Colonic mucosa (tissue), 4 donors: ENCODE measurements around the gene PRICKLE2. TPM values are rescaled to one million over a fixed set of nuclear protein-coding genes. Genes with fewer than 3 reads are reported as not detected.

ENCODE experiments used
- DNase-seq: peaks from one replicate; pipeline ENCODE4 v3.0.0-alpha.2; 2020
- H3K27ac ChIP-seq: fragments of 200-600 bp; one replicate; pipeline ENCODE4 v1.8.0; 2021
- H3K27me3 ChIP-seq: fragments of 200-600 bp; one replicate; pipeline ENCODE4 v1.8.0; 2021
- H3K36me3 ChIP-seq: fragments of 200-600 bp; one replicate; pipeline ENCODE4 v1.8.0; 2021
- H3K4me1 ChIP-seq: fragments of 200-600 bp; one replicate; pipeline ENCODE4 v1.8.0; 2021; ENCODE audit warnings: mild to moderate bottlenecking
- H3K4me3 ChIP-seq: fragments of 200-600 bp; one replicate; pipeline ENCODE4 v1.8.0; 2021
- H3K9ac ChIP-seq, 2 donors: one replicate each; pipeline ENCODE4 v1.7.0; 2013; ENCODE audit warnings: control low read depth in 2 of 2, low read depth in 2 of 2, low read length in 2 of 2
- H3K9me3 ChIP-seq: fragments of 200-600 bp; one replicate; pipeline ENCODE4 v1.8.0; 2021
- intact Hi-C: fragments of 100-400 bp; cut with DNase I; formaldehyde crosslinking; loops from one replicate; pipeline ENCODE4 v1.14.1; 2022
- total RNA-seq, 2 donors: library from RNA; stranded (reverse); fragmentation: NEBNext Ultra II Directional in 1 of 2; extraction: Animal tissue kit (Norgen Biotek cat#: 25700) in 1 of 2; gene quantifications; one replicate each; pipeline ENCODE4 v1.2.1, GENCODE V29; 2021
- TF ChIP-seq, protein P1 (sequence below): fragments of 200-600 bp; IDR thresholded peaks from one replicate; pipeline ENCODE4 v1.8.0; 2022; ENCODE audit warnings: antibody characterized with exemption, mild to moderate bottlenecking
- donor health status: healthy.
- donor health status: DM: no; HTN: no; CAD: no.
- donor health status: DM: no; HTN: no; CAD: no.

Gene PRICKLE2
- total RNA-seq, 2 donors from 2014 or later: 4.4 to 7.6 TPM

DNA sequence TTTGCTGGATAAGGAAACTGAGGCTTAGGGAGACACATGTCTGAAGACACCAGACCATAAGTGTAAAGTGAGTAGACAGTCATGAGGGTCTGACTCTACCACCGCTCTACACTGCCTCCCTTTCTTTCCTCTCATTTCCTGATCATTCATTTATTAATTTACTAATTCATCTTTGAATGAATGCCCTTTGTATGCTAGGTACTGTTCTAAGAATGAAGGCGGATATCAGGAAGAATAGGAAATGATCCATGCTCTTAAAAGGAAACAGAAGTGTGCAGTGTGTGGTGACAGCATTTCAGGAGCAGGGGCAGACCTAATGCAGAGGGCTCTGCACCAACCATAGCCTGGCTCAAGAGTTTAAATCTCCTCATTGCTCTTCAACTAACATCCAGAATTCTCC lies 170.2 kb downstream of the PRICKLE2 start:
- TF ChIP-seq, protein P1, sequence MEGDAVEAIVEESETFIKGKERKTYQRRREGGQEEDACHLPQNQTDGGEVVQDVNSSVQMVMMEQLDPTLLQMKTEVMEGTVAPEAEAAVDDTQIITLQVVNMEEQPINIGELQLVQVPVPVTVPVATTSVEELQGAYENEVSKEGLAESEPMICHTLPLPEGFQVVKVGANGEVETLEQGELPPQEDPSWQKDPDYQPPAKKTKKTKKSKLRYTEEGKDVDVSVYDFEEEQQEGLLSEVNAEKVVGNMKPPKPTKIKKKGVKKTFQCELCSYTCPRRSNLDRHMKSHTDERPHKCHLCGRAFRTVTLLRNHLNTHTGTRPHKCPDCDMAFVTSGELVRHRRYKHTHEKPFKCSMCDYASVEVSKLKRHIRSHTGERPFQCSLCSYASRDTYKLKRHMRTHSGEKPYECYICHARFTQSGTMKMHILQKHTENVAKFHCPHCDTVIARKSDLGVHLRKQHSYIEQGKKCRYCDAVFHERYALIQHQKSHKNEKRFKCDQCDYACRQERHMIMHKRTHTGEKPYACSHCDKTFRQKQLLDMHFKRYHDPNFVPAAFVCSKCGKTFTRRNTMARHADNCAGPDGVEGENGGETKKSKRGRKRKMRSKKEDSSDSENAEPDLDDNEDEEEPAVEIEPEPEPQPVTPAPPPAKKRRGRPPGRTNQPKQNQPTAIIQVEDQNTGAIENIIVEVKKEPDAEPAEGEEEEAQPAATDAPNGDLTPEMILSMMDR: no peak
- Histone ChIP-seq H3K27ac (no peak overlapping the region), H3K9ac (no peak overlapping the region), H3K27me3 (no peaks in the 10 kb centered on the region), H3K4me1 (no peaks in the 10 kb centered on the region), H3K4me3 (no peak overlapping the region), H3K36me3 (no peaks in the 10 kb centered on the region), H3K9me3 (no peaks in the 10 kb centered on the region)
- intact Hi-C loops: no loop called here
- no peak for DNase-seq

DNA sequence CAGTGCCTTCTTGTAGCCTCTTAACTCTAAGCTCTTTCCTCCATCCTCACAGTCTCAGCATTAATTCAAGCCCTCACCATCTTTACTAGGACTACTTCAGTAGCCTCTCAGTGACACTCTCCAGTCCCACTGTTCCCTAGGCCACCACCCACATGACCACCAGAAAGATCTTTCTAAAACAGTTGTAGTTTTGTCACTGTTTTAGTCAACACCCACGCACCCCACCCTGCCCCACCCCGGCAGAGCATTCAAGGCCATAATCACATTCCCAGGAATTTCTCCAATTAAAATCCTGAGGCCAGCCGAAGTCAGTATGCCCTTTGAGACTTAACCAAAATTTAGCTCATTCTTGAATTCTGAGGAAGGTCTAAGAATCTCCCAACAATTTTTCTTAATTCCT lies 170.8 kb downstream of the PRICKLE2 start:
- no peaks in the 10 kb centered on the region for H3K4me1 ChIP-seq
- TF ChIP-seq, protein P1: no peak
- intact Hi-C loops: no loop called here
- no peaks in the 10 kb centered on the region for H3K27me3 ChIP-seq
- H3K9ac ChIP-seq: no peak overlapping the region
- H3K4me3 ChIP-seq: no peak overlapping the region
- no peak for DNase-seq
- H3K9me3 ChIP-seq: no peaks in the 10 kb centered on the region
- H3K27ac ChIP-seq: no peak overlapping the region
- H3K36me3 ChIP-seq: no peaks in the 10 kb centered on the region

DNA sequence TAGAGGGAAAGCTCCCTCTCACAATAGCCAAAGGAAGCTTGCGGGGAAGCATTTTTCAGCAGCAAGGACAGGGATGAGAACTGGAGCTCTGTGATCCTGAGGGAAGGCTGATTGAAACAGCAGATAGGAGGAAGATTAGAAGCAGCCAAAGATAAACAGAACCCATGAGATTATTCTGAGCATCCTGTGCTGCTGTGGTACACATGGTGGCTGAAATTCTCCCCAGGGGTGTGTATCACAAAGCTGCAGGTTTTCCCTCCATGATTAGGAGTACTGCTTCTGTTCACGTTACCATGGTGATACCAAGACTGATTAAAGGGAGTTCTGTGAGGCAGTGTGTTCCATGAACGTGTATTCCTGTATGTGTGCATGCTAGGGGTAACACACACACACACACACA lies 171.7 kb downstream of the PRICKLE2 start:
- Histone ChIP-seq H3K9ac (no peak overlapping the region), H3K9me3 (no peaks in the 10 kb centered on the region), H3K27ac (no peak overlapping the region), H3K4me3 (no peak overlapping the region), H3K36me3 (no peaks in the 10 kb centered on the region), H3K27me3 (no peaks in the 10 kb centered on the region), H3K4me1 (no peaks in the 10 kb centered on the region)
- TF ChIP-seq, protein P1: no peak
- intact Hi-C loops: no loop called here
- DNase-seq: no peak

DNA sequence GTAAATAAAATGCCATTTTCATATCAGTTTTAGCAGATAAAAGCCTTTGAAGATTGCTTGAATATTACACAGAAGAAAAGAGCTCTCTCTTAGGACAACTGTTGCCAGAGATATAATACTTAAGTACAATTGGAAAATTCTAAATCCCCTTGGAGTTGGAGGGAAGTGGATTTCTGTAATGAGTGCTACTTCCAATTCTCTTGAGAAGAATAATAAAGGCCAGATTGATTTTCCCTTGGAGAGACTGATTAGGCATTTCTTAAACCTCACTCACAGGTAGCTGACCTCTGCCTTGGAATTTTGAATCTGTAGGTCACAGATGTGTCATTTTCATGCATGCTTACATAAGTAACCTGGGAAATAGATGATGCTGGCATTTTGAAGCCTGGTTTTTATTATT lies 172.1 kb downstream of the PRICKLE2 start:
- TF ChIP-seq, protein P1: no peak
- H3K9me3 ChIP-seq: no peaks in the 10 kb centered on the region
- intact Hi-C loops: no loop called here
- H3K4me1 ChIP-seq: no peaks in the 10 kb centered on the region
- H3K9ac ChIP-seq: no peak overlapping the region
- no peaks in the 10 kb centered on the region for H3K27me3 ChIP-seq
- no peak overlapping the region for H3K27ac ChIP-seq
- no peak for DNase-seq
- H3K4me3 ChIP-seq: no peak overlapping the region
- H3K36me3 ChIP-seq: no peaks in the 10 kb centered on the region

DNA sequence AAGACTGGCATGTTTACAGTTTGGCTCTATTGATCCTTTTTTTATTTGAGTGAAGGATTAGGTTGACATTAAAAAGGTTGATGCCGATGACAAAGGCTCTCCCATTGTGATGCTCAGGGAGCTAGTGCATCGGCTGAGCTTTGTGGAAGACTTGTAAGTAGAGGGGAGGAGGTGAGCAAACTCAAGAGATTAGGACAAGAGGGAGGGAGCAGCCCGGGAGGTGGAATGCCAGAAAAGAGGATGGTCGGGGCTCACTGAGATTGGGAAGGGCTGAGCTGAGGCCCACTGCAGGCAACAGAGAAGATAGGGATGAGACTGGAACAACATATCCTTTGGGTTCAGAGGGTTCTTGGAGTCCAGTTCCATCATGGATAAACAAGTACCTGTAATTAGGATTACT lies 175.4 kb downstream of the PRICKLE2 start:
- no peak overlapping the region for H3K27ac ChIP-seq
- no peak for DNase-seq
- no peak overlapping the region for H3K9ac ChIP-seq
- no peaks in the 10 kb centered on the region for H3K27me3 ChIP-seq
- H3K4me3 ChIP-seq: no peak overlapping the region
- no peaks in the 10 kb centered on the region for H3K9me3 ChIP-seq
- TF ChIP-seq, protein P1: no peak
- H3K4me1 ChIP-seq: no peaks in the 10 kb centered on the region
- intact Hi-C loops: no loop called here
- no peaks in the 10 kb centered on the region for H3K36me3 ChIP-seq

DNA sequence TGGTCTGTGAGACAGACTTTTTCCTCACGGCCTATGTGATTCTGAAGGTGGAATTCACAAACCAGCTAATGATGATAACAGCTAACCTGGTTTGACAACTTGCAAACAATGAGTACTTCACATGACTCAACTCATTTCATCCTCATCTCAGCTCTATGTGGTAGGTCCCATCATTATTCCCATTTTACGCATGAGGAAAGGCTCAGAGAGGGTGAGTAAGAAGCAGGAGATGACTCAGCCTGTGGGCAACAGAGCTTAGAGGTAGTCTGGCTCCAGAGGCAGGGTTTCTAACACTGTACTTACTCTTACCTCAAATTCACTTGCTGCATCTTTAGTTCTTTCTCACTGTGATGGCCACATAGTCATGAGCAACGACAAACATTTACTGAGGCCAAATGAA lies 176.1 kb downstream of the PRICKLE2 start:
- intact Hi-C loops: no loop called here
- H3K9ac ChIP-seq: no peak overlapping the region
- no peaks in the 10 kb centered on the region for H3K4me1 ChIP-seq
- TF ChIP-seq, protein P1: no peak
- no peak for DNase-seq
- no peaks in the 10 kb centered on the region for H3K9me3 ChIP-seq
- no peak overlapping the region for H3K4me3 ChIP-seq
- H3K36me3 ChIP-seq: no peaks in the 10 kb centered on the region
- H3K27ac ChIP-seq: no peak overlapping the region
- H3K27me3 ChIP-seq: no peaks in the 10 kb centered on the region
